HG03342 (cell line): ENCODE results near the gene ABCB7.
"Not testable (repeated sequence)": the region's sequence is repeated elsewhere in the genome, so short reads cannot be mapped to it uniquely, and the experiment has no call there.

Experiments
- ATAC-seq: cut with Tn5 transposase; IDR thresholded peaks from one replicate; pipeline ENCODE4 v1.9.1; 2021; ENCODE audit warnings: mild to moderate bottlenecking, moderate library complexity; ENCODE audit not compliant: unreplicated experiment

ABCB7 gene

GRCh38 chrX:75106772-75107171 lies 49.3 kb downstream of the ABCB7 start:
- ATAC-seq: no peak

DNA sequence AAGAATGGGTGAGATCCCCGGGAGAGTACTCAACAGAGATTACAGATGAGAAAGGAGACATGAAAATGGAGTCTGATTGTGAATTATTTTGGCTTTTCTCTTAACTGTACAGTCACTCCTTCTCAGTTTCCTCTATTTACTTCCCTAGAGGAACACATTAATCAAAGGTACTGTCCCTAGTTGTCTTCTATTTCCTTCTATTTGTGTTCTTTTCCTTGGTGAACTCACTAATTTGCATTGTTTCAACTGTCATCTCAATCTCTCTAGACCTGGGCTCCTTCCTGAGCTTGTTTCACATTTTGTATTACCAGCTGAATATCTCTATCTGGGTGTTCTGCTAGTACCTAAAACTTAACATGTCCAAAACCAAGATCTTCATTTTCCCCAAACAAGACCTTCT lies 59.8 kb downstream of the ABCB7 start:
- no peak for ATAC-seq

DNA sequence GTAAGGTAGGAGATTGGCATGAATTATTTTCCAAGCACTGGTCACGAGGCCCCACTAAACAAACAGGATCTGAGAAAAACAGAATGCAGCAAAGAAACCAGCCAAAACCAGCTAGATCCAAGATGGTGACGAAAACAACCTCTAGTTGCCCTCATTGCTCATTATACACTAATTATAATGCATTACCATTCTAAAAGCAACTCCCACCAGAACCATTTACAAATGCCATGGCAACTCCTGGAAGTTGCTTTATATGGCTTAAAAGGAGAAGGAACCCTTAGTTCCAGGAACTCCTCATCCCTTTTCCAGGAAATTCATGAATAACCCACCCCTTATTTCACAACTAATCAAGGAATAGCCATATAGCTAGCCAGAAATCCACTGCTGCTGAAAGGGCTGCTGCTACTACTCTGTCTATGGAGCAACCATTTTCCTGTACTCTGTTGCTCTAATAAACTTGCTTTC lies 69.3 kb downstream of the ABCB7 start:
- ATAC-seq: no peak

DNA sequence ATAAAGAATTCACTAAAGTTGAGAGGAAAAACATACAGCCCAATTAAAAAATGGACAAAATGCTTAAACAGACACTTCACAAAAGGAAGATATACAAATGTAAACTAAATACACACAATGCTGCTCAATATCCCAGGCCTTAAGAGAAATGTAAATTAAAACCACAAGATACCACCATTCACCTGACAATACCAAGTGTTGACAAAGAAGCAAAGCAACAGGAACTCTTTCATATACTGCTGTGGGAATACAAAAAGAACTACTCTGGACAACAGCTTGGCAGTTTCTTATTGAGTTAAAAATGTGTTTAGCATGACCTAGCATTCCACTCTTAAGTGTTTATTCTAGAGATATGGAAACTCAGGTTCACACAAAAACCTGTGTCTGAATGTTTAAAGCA lies 71.3 kb downstream of the ABCB7 start:
- ATAC-seq: no peak

- no peak for ATAC-seq
Observed at GRCh38 chrX:75076429-75076828, 79.7 kb downstream of the ABCB7 start.

GRCh38 chrX:75074475-75074874 lies 81.6 kb downstream of the ABCB7 start:
- ATAC-seq: no peak

- ATAC-seq: no peak
Observed at GRCh38 chrX:75071334-75071733, 84.7 kb downstream of the ABCB7 start.

- no peak for ATAC-seq
Observed at GRCh38 chrX:75067931-75068330, 88.2 kb downstream of the ABCB7 start.

DNA sequence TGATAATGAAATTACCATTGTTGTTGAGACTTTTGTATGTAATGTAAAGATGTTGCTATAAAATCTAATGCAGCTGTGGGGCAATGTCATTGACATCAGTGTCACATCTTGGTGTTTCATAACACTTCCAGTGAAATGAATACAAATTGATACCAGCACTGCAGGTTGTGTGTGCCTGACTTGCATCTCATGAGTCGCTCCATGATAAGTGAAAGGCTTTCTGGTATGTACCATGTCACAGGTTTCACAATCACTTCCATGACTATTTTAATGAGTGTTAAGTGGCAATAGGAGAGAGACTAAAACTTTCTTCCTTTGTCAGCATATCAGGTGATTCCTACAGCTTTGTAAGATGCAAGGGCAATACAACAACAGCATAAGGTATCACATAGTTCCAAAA lies 94.4 kb downstream of the ABCB7 start:
- ATAC-seq: no peak

DNA sequence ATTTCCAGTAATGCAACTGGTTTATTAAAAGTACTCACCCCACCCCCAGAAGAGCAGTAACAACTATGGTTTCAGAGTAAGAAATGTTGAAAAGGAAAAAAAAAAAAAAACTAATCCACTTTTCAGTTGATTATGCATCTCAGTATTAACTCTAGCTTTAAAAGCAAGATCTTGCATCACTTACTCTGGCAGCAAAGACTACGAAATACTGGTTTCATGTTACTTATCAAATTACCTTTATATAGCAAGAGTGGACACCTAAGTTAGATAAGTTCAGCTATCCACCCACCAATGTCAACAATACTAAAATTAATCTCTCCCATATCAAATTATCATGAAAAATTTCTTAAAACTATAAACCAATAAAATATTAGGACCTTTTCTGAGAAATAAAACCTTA lies 105.0 kb downstream of the ABCB7 start:
- ATAC-seq: no peak

DNA sequence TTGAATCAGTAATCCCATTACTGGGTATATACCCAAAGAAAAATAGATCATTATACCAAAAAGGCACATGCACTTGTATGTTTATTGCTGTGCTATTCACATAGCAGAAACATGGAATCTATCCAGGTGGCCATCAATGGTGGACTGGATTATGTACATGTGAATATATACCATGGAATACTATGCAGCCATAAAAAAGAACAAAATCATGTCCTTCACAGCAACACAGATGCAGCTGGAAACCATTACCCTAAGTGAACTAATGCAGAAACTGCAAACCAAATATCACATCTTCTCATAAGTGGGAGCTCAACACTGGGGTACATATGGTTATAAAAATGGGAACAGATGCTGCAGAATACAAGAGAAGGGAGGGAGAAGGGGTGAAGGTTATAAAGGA lies 110.7 kb downstream of the ABCB7 start:
- ATAC-seq: no peak

- not testable (repeated sequence) for ATAC-seq
Observed at GRCh38 chrX:75044142-75044541, 111.9 kb downstream of the ABCB7 start.

DNA sequence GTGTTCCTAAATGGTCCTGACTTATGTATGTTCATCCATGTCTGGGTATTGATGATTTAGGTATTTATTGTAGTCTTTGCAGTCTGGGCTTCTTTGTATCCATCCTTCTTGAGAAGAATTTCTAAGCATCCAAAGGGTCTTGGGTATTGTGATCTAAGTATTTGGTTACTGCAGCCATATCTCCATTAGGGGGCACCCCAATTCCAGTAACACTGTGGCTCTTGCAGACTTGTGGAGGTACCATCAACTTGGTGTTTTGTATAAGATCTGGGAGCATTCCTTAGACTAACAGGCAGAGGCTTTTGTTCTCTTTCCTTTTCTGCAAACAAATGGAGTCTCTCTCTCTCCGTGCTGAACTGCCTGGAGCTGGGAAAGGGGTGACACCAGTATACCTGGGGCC lies 117.2 kb downstream of the ABCB7 start:
- no peak for ATAC-seq
